Dermis blood vessel endothelial cell (primary cell): ENCODE results near the gene P3H2. TPM values are rescaled to one million over a fixed set of nuclear protein-coding genes. Genes with fewer than 3 reads are reported as not detected.

Source experiments
- DNase-seq: peaks from one replicate; pipeline ENCODE4 v3.0.0; 2010
- total RNA-seq: library from RNA; depleted of rRNA; stranded (reverse); fragments of >200 nt; gene quantifications from 2 replicates; pipeline ENCODE4 v1.2.3, GENCODE V29; 2014

P3H2 gene
- total RNA-seq, 1 donor from 2014 or later: 13.1 TPM

DNA sequence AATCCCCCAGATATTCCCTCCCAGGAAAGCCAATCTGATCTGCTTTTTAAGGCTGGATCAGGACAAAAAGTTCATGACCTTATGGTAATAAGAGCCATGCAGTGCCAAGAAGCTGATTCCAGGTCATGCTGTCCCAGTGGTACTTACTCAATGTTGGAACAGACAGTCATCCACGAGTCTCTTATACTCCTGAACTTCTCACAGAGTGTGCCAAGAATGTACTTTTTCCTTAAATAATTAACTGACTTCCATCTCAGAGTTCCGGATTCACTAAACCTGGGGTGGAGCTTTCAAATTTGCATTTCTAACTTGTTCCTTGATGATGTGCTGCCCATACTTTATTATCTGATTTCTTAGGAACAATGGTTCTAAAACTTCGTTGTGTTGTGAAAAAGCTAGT is 3.4 kb upstream of the P3H2 start:
- no peak for DNase-seq

DNA sequence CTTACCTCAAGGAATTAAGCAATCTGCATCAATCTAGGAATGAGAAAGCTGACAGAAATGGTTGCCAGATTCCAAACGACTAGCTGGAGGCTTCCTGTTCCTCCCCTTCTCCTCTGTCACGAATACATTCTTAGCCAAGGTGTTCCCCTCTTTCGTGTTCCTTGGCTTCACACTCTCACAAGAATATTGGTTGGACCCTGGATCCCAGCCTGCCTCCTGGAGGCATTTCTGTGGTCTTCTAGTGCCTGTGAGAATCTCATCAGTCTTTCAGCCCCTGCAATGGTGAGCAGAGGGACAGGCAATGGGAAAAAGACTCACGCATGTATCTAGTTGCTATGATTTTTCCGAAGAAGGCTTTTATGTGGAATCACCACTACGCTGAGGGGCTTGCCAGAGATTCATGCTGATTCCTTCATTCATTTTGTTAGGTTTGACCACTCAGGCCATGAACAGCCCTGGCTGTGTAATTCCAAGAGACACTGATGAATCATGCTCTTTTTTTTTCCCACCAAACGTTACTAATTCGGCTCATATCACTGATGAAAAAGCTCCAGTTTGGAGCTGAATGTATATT is 1.6 kb upstream of the P3H2 start:
- DNase-seq: no peak

DNA sequence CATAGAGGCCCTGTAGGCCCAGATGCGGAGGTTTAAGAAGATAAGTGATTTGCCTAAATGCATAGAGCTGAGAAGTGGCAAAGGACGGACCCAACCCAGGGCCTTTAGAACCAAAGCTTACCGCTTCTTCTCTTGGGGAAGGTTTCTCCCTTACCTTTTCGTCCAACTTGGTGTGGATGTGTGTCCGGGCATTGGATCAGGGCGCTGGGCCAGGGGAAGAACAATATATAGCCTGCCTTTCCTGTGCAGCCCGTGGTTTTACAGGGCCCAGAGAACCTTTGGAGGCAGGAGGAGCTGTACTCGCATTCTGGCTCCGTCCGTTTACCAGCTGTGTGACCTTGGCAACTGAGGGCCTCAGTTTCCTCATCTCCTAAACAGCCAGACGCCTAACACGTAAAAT is 686 bp upstream of the P3H2 start:
- DNase-seq: peak; percentile 23

DNA sequence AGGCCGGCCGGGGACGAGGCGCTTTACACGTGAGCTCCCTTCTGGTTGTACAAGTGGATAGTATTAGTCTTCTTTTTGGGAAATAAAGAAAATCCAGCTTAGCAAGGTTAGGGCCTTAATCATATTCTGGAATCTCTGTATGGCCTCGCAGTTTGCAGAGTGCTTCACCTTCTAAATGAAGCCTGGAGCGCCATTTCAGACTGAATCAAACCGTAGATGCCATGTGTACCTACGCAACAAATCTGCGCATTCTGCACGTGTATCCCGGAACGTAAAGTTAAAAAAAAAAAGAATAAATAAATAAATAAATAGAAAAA is 322 bp upstream of the P3H2 start:
- no peak for DNase-seq

DNA sequence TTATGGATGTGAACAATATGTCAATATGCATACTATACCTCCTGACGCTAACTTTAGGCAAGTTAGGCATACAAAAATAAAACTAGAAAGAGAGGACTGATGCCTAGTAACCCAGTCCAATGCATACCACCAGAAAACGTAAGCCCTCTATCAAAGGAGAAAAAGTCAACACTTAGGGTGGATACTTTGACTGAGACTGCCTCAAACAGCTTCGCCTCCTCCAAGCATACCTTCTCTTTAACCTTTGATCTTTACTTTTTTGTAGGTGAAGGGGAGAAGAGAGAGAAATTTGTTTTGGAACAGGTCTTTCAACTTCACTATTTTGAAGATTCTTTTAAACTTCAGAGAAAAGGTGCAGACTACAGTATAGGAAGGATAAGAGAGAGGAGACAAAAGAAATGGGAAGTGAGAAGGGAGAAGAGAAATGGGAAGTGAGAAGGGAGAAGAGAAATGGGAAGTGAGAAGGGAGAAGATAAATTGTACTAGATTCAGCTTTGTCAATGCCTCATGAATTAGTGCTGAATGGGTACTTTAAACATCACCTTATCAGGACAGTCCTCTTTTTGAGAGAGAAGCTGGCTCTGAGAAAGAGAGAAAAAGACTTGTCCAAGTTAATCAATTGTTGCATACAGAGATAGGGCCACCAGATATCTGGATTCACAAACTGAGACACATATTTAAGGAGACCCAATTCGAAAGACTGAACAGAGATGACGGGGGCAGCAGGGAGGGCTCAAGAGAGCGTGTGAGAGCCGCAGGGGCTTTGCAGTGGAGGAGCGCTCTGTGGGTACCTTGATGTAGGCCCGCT is 1.0 kb downstream of the P3H2 start:
- DNase-seq: no peak

DNA sequence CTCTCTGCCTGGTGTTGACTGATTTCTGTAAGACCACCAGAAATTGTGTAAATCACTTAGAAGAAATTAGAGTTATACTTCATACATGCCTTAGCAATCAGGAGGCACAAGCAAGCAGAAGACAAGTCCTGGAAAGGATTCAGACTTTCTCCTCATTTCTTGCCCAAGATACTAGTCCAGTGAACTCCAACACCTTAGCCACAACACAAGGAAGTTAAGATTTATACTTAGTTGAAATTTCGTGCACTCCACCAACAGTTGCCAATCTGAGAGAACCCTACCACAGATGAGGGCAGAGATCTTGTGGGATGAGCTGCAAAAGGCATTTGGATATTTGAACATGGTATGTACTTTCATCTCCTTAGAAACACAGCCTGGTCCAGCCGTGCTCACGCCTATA is 2.3 kb downstream of the P3H2 start:
- DNase-seq: peak; percentile 14

DNA sequence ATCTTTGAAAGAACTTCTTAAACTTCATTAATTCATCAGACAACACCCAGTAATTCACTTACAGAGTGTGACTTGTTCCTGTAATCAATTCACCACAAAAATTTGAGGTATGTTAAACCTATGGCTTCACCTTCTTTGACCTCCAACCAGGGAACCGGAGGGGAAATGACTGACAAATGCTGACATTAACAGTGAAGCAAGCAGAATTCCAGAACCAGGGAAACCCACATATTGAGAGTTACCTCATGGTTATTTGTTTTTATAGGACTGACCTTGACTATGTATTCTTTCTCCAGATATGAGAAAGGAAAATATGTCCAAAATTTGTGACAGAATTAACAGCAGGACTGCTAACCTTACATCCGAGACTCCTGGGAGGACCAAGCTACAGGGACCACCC is 2.7 kb downstream of the P3H2 start:
- peak; percentile 57 for DNase-seq

DNA sequence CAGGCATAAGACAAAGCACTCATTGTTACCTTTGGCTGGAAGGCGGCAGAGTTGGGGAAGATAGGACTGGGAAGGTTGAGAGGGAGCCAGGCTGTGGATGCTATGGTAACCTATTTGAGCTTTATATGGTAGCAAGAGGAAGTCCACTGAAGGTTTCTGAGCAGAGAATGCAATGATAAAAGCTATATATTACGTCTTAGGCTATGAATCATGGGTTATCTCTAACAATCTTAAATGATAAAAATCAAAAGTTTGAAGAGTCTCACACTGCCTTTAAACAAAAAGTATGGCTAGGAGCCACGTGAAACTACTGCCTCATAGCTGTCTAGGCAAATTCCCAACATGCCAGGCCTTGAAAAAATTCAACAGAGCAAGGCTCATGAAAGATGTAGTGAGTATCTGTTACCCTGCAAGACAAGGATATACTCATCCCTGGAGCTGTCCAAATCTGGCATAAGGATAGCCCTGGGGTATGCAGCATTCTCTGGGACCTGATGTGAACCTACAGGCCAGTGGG is 4.1 kb downstream of the P3H2 start:
- DNase-seq: no peak

DNA sequence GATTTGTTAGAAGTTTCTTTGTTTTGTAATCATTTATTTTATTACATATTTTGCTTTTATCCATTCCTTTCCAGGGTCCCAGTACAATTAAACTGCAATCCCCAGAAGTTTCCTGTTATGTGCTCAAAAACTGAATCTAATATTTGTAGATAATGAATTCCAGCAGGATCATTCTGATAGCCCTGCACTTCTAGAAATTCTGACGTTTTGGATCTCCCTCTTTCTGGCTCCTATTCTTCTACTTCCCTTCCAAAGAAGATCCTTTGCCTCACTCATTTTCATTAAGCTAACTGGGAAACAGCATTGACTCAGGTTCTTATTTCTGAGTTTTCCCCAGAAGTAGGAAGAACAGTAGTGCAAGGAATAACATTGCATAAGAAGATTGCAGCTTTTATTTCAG is 9.9 kb downstream of the P3H2 start:
- DNase-seq: no peak

DNA sequence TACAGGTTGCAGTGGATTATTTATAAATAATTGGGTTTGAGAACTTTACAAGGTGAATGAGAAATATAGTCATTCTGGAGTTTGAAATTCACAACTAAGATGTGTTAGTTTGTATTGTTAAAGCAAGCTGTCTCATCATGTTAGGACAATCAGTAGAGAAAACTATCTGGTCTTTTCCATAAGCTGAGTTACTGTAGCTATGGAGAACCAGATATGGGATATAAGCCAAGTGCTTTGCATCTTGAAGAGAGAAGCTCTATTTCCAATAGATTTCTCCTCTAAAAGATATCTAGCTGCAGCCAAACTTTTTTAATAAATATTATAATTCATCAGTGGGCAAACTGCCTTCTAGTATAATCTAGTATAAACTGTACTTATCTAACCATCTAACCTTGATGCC is 11.3 kb downstream of the P3H2 start:
- peak; percentile 8 for DNase-seq

DNA sequence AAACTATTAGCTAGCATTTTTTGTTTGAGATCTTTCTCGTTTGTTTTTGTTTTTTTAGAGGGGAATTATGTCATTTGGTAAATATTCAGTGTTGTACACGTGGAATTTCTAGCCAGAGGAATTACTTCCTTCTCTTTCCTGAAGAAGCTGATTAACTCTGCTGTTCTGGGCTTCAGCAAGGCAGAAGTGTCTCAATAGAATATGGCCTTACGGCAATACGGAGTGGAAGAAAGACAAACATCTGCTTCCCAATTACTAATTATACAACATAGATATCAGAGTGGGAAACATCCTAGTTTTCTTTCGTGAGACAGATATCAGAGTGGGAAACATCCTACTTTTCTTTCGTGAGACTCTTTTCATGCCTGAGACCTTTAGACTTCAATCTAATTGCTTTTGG is 11.9 kb downstream of the P3H2 start:
- peak; percentile 64 for DNase-seq

DNA sequence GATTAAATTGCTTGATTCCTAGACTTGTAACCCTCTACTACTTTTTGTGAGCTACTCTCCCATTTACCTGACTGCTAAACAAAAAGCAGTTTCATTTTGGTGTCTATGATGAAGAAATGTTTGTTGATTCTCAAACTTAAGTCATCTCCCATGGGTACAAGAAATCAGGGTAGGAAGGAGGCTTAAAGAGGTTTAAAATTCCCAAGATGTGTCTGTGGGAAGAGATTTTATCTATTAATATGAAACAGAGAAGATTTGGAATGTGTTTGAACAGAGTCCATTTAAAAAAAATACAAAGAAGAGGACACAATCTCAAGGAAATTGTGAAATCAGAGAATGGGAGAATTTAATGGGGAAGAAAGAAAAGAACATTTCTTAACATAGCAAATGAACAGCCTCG is 14.8 kb downstream of the P3H2 start:
- no peak for DNase-seq

DNA sequence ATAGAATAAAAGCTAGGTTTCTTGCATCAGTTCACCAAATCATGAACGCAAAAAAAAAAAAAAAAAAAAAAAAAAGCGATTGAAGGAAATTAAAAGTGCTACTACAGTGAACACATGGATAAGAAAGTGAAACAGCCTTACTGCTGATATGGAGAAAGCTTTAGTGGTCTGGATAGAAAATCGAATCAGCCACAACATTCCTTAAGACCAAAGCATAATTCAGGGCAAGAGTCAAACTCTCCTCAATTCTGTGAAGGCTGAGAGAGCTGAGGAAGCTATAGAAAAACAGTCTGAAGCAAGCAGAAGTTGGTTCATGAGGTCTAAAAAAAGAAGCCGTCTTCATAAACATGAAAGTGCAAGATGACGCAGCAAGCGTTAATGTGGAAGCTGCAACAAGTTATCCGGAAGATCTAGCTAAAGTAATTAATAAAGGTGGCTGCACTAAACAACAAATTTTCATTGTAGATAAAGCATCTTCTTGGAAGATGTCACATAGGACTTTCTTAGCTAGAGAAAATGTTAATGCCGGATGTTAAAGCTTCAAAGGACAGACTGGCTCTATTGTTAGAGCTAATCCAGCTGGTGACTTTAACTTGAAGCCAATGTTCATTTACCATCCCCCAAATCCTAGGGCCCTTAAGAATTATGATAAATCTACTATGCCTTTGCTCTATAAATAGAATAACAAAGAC is 19.2 kb downstream of the P3H2 start:
- peak; percentile 65 for DNase-seq

DNA sequence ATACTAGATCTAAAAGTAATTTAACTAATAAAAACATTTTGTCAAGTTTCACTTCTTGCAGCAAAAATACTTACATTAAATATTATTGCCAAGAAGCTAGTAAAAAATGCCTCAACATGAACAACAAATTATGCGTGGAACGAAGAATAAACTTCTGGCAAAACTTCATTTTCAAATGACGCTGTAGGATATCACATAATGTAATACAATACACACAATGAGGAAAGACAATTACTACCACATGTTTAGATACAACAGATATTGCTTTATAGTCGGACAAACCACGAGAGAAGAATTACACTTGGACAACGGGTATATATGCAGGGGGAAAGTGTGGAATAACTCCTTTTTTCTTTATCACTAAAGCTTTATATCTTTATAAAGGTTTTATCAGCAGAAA is 21.6 kb downstream of the P3H2 start:
- DNase-seq: no peak

DNA sequence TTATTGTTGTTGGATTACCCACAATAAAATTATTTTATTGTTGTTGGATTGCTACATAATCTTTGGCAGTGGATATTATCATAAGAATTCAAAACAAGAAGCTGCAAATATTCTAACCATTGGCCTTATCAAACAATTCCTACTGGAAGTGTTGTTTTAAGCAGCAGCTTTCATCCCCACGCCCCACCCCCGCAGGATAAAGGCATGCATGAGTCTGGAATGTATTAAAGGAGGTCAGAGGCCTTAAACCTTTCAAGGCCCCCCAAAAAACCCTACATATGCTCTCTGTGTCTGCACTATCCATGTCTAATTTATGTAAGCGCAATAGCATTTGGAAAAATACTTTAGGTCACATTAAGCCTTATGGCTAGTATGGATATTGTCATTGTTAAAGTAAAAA is 23.1 kb downstream of the P3H2 start:
- DNase-seq: peak; percentile 11

DNA sequence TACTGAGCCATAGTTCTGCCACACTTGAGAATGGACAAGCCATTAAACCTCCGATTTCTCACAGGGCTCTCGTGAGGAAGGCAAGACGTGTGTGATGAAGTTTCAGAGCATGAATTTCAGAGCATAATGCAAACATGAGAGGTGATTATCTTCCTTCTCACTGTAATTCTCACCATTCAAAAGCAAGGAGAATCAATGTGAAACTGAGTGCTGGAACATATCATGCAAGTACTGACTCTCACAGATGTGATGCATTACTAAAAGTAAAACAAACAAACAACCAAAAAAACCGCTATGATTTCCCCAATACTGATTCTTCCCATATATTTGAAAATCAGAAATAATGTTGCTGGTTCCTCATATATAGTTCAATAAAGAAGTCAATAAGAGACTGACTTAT is 23.7 kb downstream of the P3H2 start:
- DNase-seq: no peak

DNA sequence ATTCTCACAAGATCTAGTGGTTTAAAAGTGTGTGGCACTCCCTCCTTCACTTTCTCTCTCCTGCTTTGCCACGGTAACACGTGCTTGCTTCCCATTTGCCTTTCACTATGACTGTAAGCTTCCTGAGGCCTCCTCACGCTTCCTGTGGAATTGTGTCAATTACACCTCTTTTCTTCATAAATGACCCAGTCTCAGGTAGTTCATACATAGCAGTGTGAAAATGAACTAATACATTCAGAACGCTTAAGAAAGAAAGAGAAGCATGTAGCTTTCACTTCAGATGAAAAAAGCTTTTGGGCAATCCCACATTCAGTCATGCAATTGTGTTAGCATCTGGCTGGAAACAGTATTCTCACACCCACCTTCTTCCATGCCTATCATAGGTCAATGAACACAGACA is 24.4 kb downstream of the P3H2 start:
- no peak for DNase-seq

DNA sequence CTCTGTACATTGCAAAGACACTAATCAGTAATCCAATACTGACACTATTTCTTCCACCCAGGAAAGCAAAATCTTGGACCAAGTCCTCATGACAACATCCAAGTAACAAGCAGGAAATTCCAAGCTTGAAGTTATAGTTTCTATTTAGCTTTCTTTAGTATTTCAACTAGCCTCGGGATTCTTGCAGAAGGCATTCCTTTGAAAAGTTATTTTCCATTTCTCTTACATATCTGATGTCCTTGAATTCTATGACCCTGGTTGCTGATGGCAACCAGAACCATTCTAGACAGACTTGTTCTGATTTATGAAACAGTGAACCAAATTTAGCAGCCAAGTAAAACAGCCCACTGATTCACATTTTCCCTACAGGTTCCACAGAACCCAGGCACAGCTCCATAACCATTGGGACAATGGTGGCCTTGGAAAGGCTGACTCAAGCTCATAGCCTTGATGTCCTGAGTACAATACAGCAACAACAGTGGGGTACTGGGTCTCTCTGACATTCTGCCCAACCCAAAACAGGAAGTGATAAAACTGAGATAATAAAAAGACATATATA is 26.5 kb downstream of the P3H2 start:
- peak; percentile 84 for DNase-seq

DNA sequence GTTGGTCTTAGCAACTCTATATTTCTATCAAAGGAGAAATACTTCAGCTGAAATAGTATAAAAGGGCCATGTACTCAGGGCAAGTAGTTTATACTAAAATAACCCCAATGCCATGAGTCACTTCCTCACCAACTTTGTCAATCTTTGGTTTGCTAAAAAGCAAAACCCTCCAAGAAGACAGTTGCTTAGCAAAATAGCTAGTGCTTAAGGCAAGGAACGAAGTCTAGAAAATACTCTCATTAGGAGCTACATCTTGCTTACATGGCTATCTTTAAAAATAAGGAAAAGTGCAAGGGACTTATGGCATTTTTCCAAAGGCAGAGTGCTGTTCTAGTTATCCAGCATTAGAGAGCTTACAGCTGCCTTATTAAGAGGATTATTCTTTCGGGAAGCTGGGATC is 28.4 kb downstream of the P3H2 start:
- DNase-seq: peak; percentile 75

DNA sequence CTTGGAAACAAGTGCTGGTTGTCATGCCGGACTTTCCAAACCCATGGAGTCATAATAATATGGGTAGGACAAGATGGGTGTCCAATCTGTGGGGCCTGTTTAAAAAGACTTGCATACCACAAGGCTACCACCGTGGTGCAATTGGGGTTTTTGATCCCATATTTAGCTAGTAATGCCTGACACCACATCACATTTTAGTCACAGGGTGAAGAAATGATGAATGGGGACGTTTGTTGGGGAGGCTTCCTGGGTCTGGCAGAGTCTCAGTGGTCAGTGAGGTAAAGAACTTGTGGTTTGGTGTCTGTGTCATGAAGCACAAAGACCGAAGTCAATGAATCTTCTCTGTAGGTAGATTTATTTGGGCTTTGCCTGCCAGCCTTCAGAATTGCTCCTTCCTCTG is 31.0 kb downstream of the P3H2 start:
- DNase-seq: no peak

DNA sequence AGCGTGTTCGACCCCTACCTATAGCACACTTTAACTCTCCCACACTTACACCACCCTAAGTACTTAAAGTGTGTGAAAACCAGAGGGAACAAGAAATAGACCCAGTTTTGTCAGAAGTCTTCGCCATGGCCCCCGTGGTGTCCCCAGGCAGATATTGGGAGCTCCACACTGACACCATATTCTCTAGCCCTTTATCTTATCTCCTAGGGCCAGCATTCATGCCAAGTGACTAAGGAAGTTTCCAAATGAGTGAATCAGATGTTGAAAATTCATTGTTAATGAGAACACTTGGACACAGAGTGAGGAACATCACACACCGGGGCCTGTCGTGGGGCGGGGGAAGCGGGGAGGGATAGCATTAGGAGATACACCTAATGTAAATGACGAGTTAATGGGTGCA is 31.8 kb downstream of the P3H2 start:
- no peak for DNase-seq

DNA sequence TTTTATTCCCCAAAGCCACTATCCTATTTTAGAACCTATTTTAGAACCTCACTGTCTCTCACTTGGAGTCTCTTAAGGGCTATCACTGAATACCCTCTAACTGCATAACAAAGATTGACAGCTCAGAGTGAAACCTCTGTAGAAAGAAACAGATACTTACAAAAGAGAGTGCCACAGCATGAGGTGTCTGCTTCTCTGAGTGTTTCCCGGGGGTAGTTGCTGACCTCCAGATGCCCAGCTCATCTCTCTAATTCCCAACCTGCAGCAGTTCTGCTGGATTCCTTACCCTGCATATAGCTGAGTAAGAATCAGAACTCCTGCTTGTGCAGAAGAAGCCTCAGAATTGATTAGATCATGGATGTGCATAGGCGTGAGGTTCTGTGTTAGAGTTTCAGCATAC is 34.5 kb downstream of the P3H2 start:
- no peak for DNase-seq

DNA sequence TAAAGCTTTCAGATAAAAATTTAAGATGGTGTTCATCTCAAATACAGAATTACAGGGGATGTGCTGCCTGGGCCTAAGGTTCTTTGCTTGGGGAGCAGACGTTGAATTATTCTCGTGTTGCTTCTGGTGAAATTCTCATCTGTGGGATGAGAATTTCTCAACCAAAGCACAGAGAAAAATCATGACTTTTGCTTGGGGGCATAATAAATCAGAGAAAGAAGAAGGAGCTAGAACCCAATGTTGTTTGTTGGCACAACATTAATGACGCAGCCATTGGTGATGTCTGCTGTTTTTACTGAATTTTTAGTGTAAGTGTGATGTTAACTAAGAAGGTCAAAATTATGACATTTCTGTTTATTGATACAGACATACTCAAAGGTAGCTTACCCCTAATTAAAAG is 35.7 kb downstream of the P3H2 start:
- DNase-seq: no peak

DNA sequence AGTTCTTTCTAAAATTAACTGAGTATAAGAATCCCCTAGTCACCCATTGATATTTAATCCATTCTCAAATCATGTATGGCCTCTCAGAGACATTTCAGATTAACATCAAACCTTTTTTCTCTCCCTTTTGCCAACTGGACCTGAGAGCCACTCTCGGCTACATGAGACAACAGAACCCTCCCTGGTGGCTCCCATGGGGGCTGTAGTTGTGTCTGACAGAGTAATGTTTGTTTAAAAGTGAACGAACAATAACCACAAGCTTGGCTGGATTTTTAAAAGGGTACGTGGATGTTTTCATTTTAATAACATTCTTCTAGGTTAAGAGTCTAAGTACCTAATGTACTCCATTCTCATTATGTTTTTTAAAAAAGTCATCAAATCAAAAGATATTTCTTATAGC is 37.1 kb downstream of the P3H2 start:
- no peak for DNase-seq
